Esophagus squamous epithelium (tissue), 5 donors: ENCODE data around the gene RASGRF1. TPM values are rescaled to one million over a fixed set of nuclear protein-coding genes. Genes with fewer than 3 reads are reported as not detected.

Experiments
- DNase-seq: peaks from one replicate; lab custom pipeline; 2025; lab: John Stamatoyannopoulos, UW
- H3K27ac ChIP-seq, 4 donors: fragments of 200-600 bp; sonication (generic); one replicate each; pipeline ENCODE4 v1.5.1; 2016 to 2019; ENCODE audit warnings: mild to moderate bottlenecking in 1 of 4
- H3K27me3 ChIP-seq, 4 donors: fragments of 200-600 bp; sonication (generic); 1 replicate in 3 of 4; 2 replicates in 1 of 4; pipeline versions ENCODE4 v1.5.1 to v1.6.0; 2017 to 2021; ENCODE audit warnings: antibody characterized with exemption in 1 of 4
- H3K36me3 ChIP-seq, 3 donors: fragments of 200-600 bp; sonication (generic); one replicate each; pipeline ENCODE4 v1.5.1; 2016 to 2019
- H3K4me1 ChIP-seq, 3 donors: fragments of 200-600 bp; sonication (generic); one replicate each; pipeline ENCODE4 v1.5.1; 2017 to 2019
- H3K4me3 ChIP-seq, 4 donors: fragments of 200-600 bp; sonication (generic); 1 replicate in 3 of 4; 2 replicates in 1 of 4; pipeline ENCODE4 v1.5.1; 2016 to 2019; ENCODE audit warnings: mild to moderate bottlenecking in 2 of 4, moderate library complexity in 1 of 4
- H3K9me3 ChIP-seq, 3 donors: fragments of 200-600 bp; sonication (generic); one replicate each; pipeline ENCODE4 v1.5.1; 2016 to 2019
- CTCF ChIP-seq, 6 experiments: fragments of 450-650 bp in 4 of 6; fragments of 200-600 bp in 2 of 6; sonication (generic) in 2 of 6; IDR thresholded peaks; one replicate each; pipeline ENCODE4 v1.5.1; 2016 to 2019; ENCODE audit warnings: antibody characterized with exemption in 6 of 6, mild to moderate bottlenecking in 4 of 6, moderate library complexity in 4 of 6
- POLR2A ChIP-seq, 4 donors: fragments of 450-650 bp; IDR thresholded peaks; one replicate each; pipeline ENCODE4 v1.6.1; 2017; ENCODE audit warnings: antibody characterized with exemption in 4 of 4, mild to moderate bottlenecking in 4 of 4, moderate library complexity in 3 of 4
- WGBS, 2 donors: methylation state at CpG; one replicate each; pipeline ENCODE4 v1.1.5; 2018; 5-methylcytosine and 5-hydroxymethylcytosine counted together
- intact Hi-C: fragments of 100-400 bp; cut with DNase I; formaldehyde crosslinking; loops from one replicate; pipeline ENCODE4 v1.15.0; 2022
- total RNA-seq, 4 donors: library from RNA; depleted of rRNA; stranded (reverse); fragments of >200 nt; gene quantifications; one replicate each; pipeline ENCODE4 v1.1.0, GENCODE V29; 2016
- donor health status: DM: yes; HTN: yes; CAD: no.

The RASGRF1 gene
- total RNA-seq, 4 donors from 2014 or later: 0.23 TPM; not detected in 3

- Histone ChIP-seq H3K4me3 (peak overlapping the region in 1 of 4 donors; percentile 51), H3K36me3 (no peaks in the 10 kb centered on the region), H3K27ac (no peak overlapping the region), H3K27me3 (peaks cover 4 to 90% (median 23%) of the 10 kb centered on the region in 4 donors), H3K4me1 (peaks cover 11 to 25% (median 14%) of the 10 kb centered on the region in 3 donors), H3K9me3 (no peaks in the 10 kb centered on the region)
- 0 to 1% methylated on average over 21 to 27 of the region's 53 CpGs for WGBS, 2 donors
- intact Hi-C loops: no loop called here
- TF ChIP-seq POLR2A (IDR thresholded peaks at IDR 0.05) (no peak), CTCF (IDR thresholded peaks at IDR 0.05) (no peak)
- no peak for DNase-seq
Observed at GRCh38 chr15:79091204-79091867, 756 bp upstream of the RASGRF1 start.

GRCh38 chr15:79089890-79090486, 592 bp downstream of the RASGRF1 start:
- Histone ChIP-seq H3K36me3 (no peaks in the 10 kb centered on the region), H3K4me1 (peaks cover 11 to 25% (median 14%) of the 10 kb centered on the region in 3 donors), H3K9me3 (no peaks in the 10 kb centered on the region), H3K27me3 (peaks cover 4 to 98% (median 23%) of the 10 kb centered on the region in 4 donors), H3K4me3 (peak overlapping the region in 2 of 4 donors; percentile 28 to 51), H3K27ac (no peak overlapping the region)
- TF ChIP-seq POLR2A (IDR thresholded peaks at IDR 0.05) (no peak), CTCF (IDR thresholded peaks at IDR 0.05) (no peak)
- intact Hi-C loops: no loop called here
- no peak for DNase-seq
- 0 to 4% methylated on average over 5 to 10 of the region's 53 CpGs for WGBS, 2 donors

DNA sequence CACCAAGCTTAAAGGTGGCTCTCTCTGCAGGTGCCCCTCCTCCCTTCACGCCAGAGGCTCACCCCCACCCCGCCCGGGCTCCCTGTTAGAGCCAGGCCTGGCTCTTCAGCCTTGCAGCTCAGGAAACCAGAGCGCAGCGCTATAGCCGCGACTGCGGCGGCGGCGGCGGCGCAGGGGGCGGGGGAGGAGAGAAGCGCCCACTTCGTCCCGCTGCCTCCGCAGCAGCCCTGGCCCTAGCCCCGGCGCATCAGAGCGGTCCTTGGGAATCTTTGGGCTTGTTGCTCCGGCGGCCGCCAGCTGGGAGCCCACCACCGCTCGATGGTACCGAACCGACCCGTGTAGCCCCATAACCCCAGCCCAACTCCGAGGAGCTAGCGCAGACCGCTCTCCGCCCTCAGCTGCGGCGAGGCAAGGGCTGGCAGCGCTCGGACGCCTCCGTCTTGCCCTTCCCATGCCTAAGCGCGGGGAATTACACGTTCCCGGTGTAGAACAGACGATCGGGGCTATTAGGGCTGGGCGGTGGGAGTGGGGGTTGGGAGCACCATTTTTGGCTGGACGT, 1.2 kb downstream of the RASGRF1 start:
- Histone ChIP-seq H3K36me3 (no peaks in the 10 kb centered on the region), H3K4me3 (peak overlapping the region in 1 of 4 donors; percentile 51), H3K9me3 (no peaks in the 10 kb centered on the region), H3K4me1 (peaks cover 11 to 25% (median 14%) of the 10 kb centered on the region in 3 donors), H3K27ac (no peak overlapping the region), H3K27me3 (peaks cover 4 to 98% (median 23%) of the 10 kb centered on the region in 4 donors)
- no peak for DNase-seq
- TF ChIP-seq POLR2A (IDR thresholded peaks at IDR 0.05) (no peak), CTCF (IDR thresholded peaks at IDR 0.05) (no peak)
- intact Hi-C loops: no loop called here
- WGBS, 2 donors: 0% methylated on average over 1 of the region's 47 CpGs; no CpG with 5 or more reads in 1 of the 2 donors

GRCh38 chr15:79088426-79089205, 2.0 kb downstream of the RASGRF1 start:
- DNase-seq: no peak
- H3K9me3 ChIP-seq: no peaks in the 10 kb centered on the region
- peaks cover 11 to 25% (median 14%) of the 10 kb centered on the region in 3 donors for H3K4me1 ChIP-seq
- H3K27me3 ChIP-seq: peaks cover 4 to 98% (median 23%) of the 10 kb centered on the region in 4 donors
- no peak for TF ChIP-seq POLR2A (IDR thresholded peaks at IDR 0.05)
- TF ChIP-seq CTCF (IDR thresholded peaks at IDR 0.05): no peak
- no peak overlapping the region for H3K4me3 ChIP-seq
- 45 to 60% methylated on average over 5 to 7 of the region's 7 CpGs for WGBS, 2 donors
- H3K36me3 ChIP-seq: no peaks in the 10 kb centered on the region
- H3K27ac ChIP-seq: no peak overlapping the region
- intact Hi-C loops: no loop called here
